Activated naive CD4-positive, alpha-beta T cell treated with anti-CD3 and anti-CD28 coated beads, Interleukin-2, amount 10 ng/mL, durations not matched to agents 7 days and 5 days (primary cell): ENCODE results near the gene DPP9.

Source experiments
- CTCF ChIA-PET: fragments of 350-600 bp; sonication (Branson Sonifier 250); formaldehyde crosslinking; loops from one replicate; lab custom pipeline; 2021; ENCODE audit warnings: antibody characterized with exemption; lab: Charles Lee
- DNase-seq: peaks from one replicate; pipeline ENCODE4 v3.0.0-alpha.2; 2020
- H3K27ac Mint-ChIP-seq: one replicate; pipeline ENCODE4 v1.8.0; 2021; ENCODE audit warnings: mild to moderate bottlenecking, moderate library complexity, mixed read lengths
- H3K27me3 Mint-ChIP-seq: one replicate; pipeline ENCODE4 v1.8.0; 2021; ENCODE audit warnings: mild to moderate bottlenecking, mixed read lengths
- H3K36me3 Mint-ChIP-seq: one replicate; pipeline ENCODE4 v1.8.0; 2021; ENCODE audit warnings: mixed read lengths
- H3K4me1 Mint-ChIP-seq: one replicate; pipeline ENCODE4 v1.8.0; 2021; ENCODE audit warnings: mixed read lengths
- H3K4me3 Mint-ChIP-seq: one replicate; pipeline ENCODE4 v1.8.0; 2021; ENCODE audit warnings: mild to moderate bottlenecking, moderate library complexity, mixed read lengths
- H3K9me3 Mint-ChIP-seq: one replicate; pipeline ENCODE4 v1.8.0; 2021; ENCODE audit warnings: mixed read lengths

Gene DPP9

GRCh38 chr19:4723595-4724514, at the start of gene DPP9:
TSS of gene DPP9 (minus strand) at chr19:4723842. CDS start at chr19:4719906, 3,936 bp downstream.
- Mint-ChIP-seq H3K4me1 (peaks cover 39% of the 10 kb centered on the region), H3K36me3 (peaks cover 18% of the 10 kb centered on the region), H3K9me3 (no peaks in the 10 kb centered on the region), H3K27me3 (peaks cover 5% of the 10 kb centered on the region), H3K4me3 (peak within 1 kb of the TSS; percentile 94), H3K27ac (peak within 1 kb of the TSS; percentile 94)
- CTCF ChIA-PET, result interaction anchor here (1.3 to 2.4 kb wide), 2 partner anchors 67 to 86 kb away, joined by 4 to 14 read pairs; partner anchors contain the start of gene FEM1A
- peak; percentile 98 for DNase-seq

- Mint-ChIP-seq H3K4me1 (no peaks in the 10 kb centered on the region), H3K36me3 (no peaks in the 10 kb centered on the region), H3K4me3 (no peak overlapping the region), H3K27me3 (peaks cover 19% of the 10 kb centered on the region), H3K27ac (no peak overlapping the region), H3K9me3 (peaks cover 4% of the 10 kb centered on the region)
- CTCF ChIA-PET, result no interaction called here
- no peak for DNase-seq
Observed at GRCh38 chr19:4773047-4773640, 49.5 kb upstream of the DPP9 start.

GRCh38 chr19:4772566-4772965, 48.9 kb upstream of the DPP9 start:
- Mint-ChIP-seq H3K4me1 (no peaks in the 10 kb centered on the region), H3K36me3 (no peaks in the 10 kb centered on the region), H3K9me3 (peaks cover 4% of the 10 kb centered on the region), H3K4me3 (no peak overlapping the region), H3K27me3 (peaks cover 19% of the 10 kb centered on the region), H3K27ac (no peak overlapping the region)
- DNase-seq, result no peak
- CTCF ChIA-PET, result no interaction called here

GRCh38 chr19:4768934-4769777, 45.5 kb upstream of the DPP9 start:
- Mint-ChIP-seq H3K9me3 (peaks cover 4% of the 10 kb centered on the region), H3K27ac (no peak overlapping the region), H3K36me3 (no peaks in the 10 kb centered on the region), H3K27me3 (peaks cover 17% of the 10 kb centered on the region), H3K4me3 (no peak overlapping the region), H3K4me1 (no peaks in the 10 kb centered on the region)
- peak; percentile 88 for DNase-seq
- CTCF ChIA-PET, result no interaction called here

GRCh38 chr19:4764393-4764660, 40.7 kb upstream of the DPP9 start:
- Mint-ChIP-seq H3K27ac (no peak overlapping the region), H3K4me3 (no peak overlapping the region), H3K36me3 (no peaks in the 10 kb centered on the region), H3K4me1 (peaks cover 5% of the 10 kb centered on the region), H3K9me3 (peaks cover under 1% of the 10 kb centered on the region), H3K27me3 (peaks cover 49% of the 10 kb centered on the region)
- no peak for DNase-seq
- CTCF ChIA-PET, result no interaction called here

- H3K4me1 Mint-ChIP-seq, result peaks cover 5% of the 10 kb centered on the region
- H3K27me3 Mint-ChIP-seq, result peaks cover 60% of the 10 kb centered on the region
- H3K4me3 Mint-ChIP-seq, result no peak overlapping the region
- CTCF ChIA-PET, result no interaction called here
- no peak for DNase-seq
- no peak overlapping the region for H3K27ac Mint-ChIP-seq
- H3K9me3 Mint-ChIP-seq, result no peaks in the 10 kb centered on the region
- H3K36me3 Mint-ChIP-seq, result no peaks in the 10 kb centered on the region
Observed at GRCh38 chr19:4763021-4763420, 39.4 kb upstream of the DPP9 start.

- Mint-ChIP-seq H3K27me3 (peaks cover 61% of the 10 kb centered on the region), H3K4me1 (peaks cover 5% of the 10 kb centered on the region), H3K36me3 (no peaks in the 10 kb centered on the region), H3K27ac (no peak overlapping the region), H3K9me3 (no peaks in the 10 kb centered on the region), H3K4me3 (peak overlapping the region; percentile 23)
- CTCF ChIA-PET, result no interaction called here
- no peak for DNase-seq
Observed at GRCh38 chr19:4760285-4760650, 36.6 kb upstream of the DPP9 start.

GRCh38 chr19:4759388-4760284, 36.0 kb upstream of the DPP9 start:
- Mint-ChIP-seq H3K9me3 (no peaks in the 10 kb centered on the region), H3K36me3 (no peaks in the 10 kb centered on the region), H3K27me3 (peaks cover 61% of the 10 kb centered on the region), H3K4me3 (no peak overlapping the region), H3K4me1 (peaks cover 5% of the 10 kb centered on the region), H3K27ac (no peak overlapping the region)
- CTCF ChIA-PET, result no interaction called here
- DNase-seq, result peak; percentile 72

GRCh38 chr19:4758659-4759058, 35.0 kb upstream of the DPP9 start:
- CTCF ChIA-PET, result no interaction called here
- Mint-ChIP-seq H3K9me3 (no peaks in the 10 kb centered on the region), H3K4me1 (peaks cover 5% of the 10 kb centered on the region), H3K27ac (no peak overlapping the region), H3K4me3 (no peak overlapping the region), H3K27me3 (peaks cover 56% of the 10 kb centered on the region), H3K36me3 (no peaks in the 10 kb centered on the region)
- no peak for DNase-seq

GRCh38 chr19:4758082-4758481, 34.4 kb upstream of the DPP9 start:
- no peaks in the 10 kb centered on the region for H3K9me3 Mint-ChIP-seq
- no peaks in the 10 kb centered on the region for H3K36me3 Mint-ChIP-seq
- DNase-seq, result no peak
- H3K4me1 Mint-ChIP-seq, result peaks cover 5% of the 10 kb centered on the region
- CTCF ChIA-PET, result no interaction called here
- no peak overlapping the region for H3K27ac Mint-ChIP-seq
- H3K27me3 Mint-ChIP-seq, result peaks cover 53% of the 10 kb centered on the region
- H3K4me3 Mint-ChIP-seq, result no peak overlapping the region

- Mint-ChIP-seq H3K4me1 (peaks cover 5% of the 10 kb centered on the region), H3K36me3 (no peaks in the 10 kb centered on the region), H3K4me3 (no peak overlapping the region), H3K27me3 (peaks cover 40% of the 10 kb centered on the region), H3K9me3 (no peaks in the 10 kb centered on the region), H3K27ac (no peak overlapping the region)
- CTCF ChIA-PET, result no interaction called here
- no peak for DNase-seq
Observed at GRCh38 chr19:4755459-4755858, 31.8 kb upstream of the DPP9 start.

- CTCF ChIA-PET, result no interaction called here
- Mint-ChIP-seq H3K9me3 (no peaks in the 10 kb centered on the region), H3K27ac (no peak overlapping the region), H3K27me3 (peaks cover 28% of the 10 kb centered on the region), H3K4me1 (no peaks in the 10 kb centered on the region), H3K4me3 (no peak overlapping the region), H3K36me3 (no peaks in the 10 kb centered on the region)
- DNase-seq, result no peak
Observed at GRCh38 chr19:4754248-4754647, 30.6 kb upstream of the DPP9 start.

GRCh38 chr19:4749870-4750590, 26.4 kb upstream of the DPP9 start:
- H3K4me3 Mint-ChIP-seq, result no peak overlapping the region
- no peaks in the 10 kb centered on the region for H3K9me3 Mint-ChIP-seq
- H3K27me3 Mint-ChIP-seq, result peaks cover 29% of the 10 kb centered on the region
- H3K27ac Mint-ChIP-seq, result no peak overlapping the region
- no peaks in the 10 kb centered on the region for H3K36me3 Mint-ChIP-seq
- no peak for DNase-seq
- H3K4me1 Mint-ChIP-seq, result no peaks in the 10 kb centered on the region
- CTCF ChIA-PET, result no interaction called here
